Kidney (tissue), 14 donors: ENCODE data around the gene SLC23A1. TPM values are rescaled to one million over a fixed set of nuclear protein-coding genes. Genes with fewer than 3 reads are reported as not detected.

Source experiments
- DNase-seq, 5 donors: peaks; one replicate each; pipeline ENCODE4 v3.0.0-alpha.2; 2013 to 2020
- FAIRE-seq: peaks from 2 replicates; lab custom pipeline; 2012; peaks lifted over from hg19 to GRCh38; lab: Jason Lieb, UNC
- H3K27ac ChIP-seq, 2 donors: one replicate each; pipeline ENCODE4 v1.7.0; 2013; ENCODE audit warnings: low read depth in 2 of 2, low read length in 2 of 2, inconsistent platforms in 1 of 2
- H3K27me3 ChIP-seq: one replicate; pipeline ENCODE4 v1.7.1; 2013; ENCODE audit warnings: low read length, inconsistent platforms; ENCODE audit not compliant: control insufficient read depth, insufficient read depth
- H3K36me3 ChIP-seq, 3 donors: one replicate each; pipeline versions ENCODE4 v1.7.0 to v1.7.1; 2013; ENCODE audit warnings: low read length in 3 of 3, control low read depth in 1 of 3, inconsistent platforms in 1 of 3; ENCODE audit not compliant: insufficient read depth in 3 of 3, control insufficient read depth in 2 of 3
- H3K4me1 ChIP-seq, 3 donors: one replicate each; pipeline versions ENCODE4 v1.7.0 to v1.7.1; 2013; ENCODE audit warnings: low read length in 3 of 3, inconsistent platforms in 1 of 3, low read depth in 1 of 3; ENCODE audit not compliant: control insufficient read depth in 2 of 3, insufficient read depth in 2 of 3
- H3K4me3 ChIP-seq, 3 donors: one replicate each; pipeline versions ENCODE4 v1.7.0 to v1.8.1; 2013; ENCODE audit warnings: low read length in 3 of 3, control low read depth in 1 of 3, inconsistent platforms in 1 of 3
- H3K9ac ChIP-seq, 3 donors: one replicate each; pipeline versions ENCODE4 v1.7.0 to v1.7.1; 2013; ENCODE audit warnings: low read length in 3 of 3, control low read depth in 1 of 3, inconsistent platforms in 1 of 3
- H3K9me3 ChIP-seq, 3 donors: one replicate each; pipeline versions ENCODE4 v1.7.0 to v1.7.1; 2013; ENCODE audit warnings: low read length in 3 of 3, control low read depth in 1 of 3, inconsistent platforms in 1 of 3; ENCODE audit not compliant: control insufficient read depth in 2 of 3, insufficient read depth in 1 of 3
- intact Hi-C: fragments of 100-400 bp; cut with DNase I; formaldehyde crosslinking; loops from one replicate; pipeline ENCODE4 v1.11.1; 2022
- polyA plus RNA-seq: library from polyadenylated mRNA; stranded (reverse); fragments of 350-450 nt; fragmentation: Illumina TruSeq; extraction: RNeasy Lipid Tissue Mini Kit (QIAGEN cat#74804); gene quantifications from one replicate; pipeline ENCODE4 v1.2.3, GENCODE V29; 2014; ENCODE audit warnings: low read depth, low replicate concordance; ENCODE audit not compliant: insufficient read depth
- total RNA-seq: library from RNA; stranded (reverse); fragmentation: NEBNext Ultra II Directional; extraction: Animal tissue kit (Norgen Biotek cat#: 25700); gene quantifications from one replicate; pipeline ENCODE4 v1.2.1, GENCODE V29; 2021
- TF ChIP-seq, protein P1 (sequence below): IDR thresholded peaks from 3 replicates; pipeline ENCODE4 v1.5.1; 2012; ENCODE audit warnings: mild to moderate bottlenecking, moderate library complexity, borderline replicate concordance; ENCODE audit not compliant: insufficient read depth; ENCODE audit errors: extremely low read depth
- donor health status: control.
- donor health status: control.
- donor health status: control.
- donor health status: control.
- donor health status: control.
- donor health status: DM: yes; HTN: yes; CAD: no.
- donor health status: Normal renal cell carcinoma (clear cell type).

The SLC23A1 gene
- total and polyA plus RNA-seq, 2 donors from 2014 or later, result 3.5 to 31.9 TPM

DNA sequence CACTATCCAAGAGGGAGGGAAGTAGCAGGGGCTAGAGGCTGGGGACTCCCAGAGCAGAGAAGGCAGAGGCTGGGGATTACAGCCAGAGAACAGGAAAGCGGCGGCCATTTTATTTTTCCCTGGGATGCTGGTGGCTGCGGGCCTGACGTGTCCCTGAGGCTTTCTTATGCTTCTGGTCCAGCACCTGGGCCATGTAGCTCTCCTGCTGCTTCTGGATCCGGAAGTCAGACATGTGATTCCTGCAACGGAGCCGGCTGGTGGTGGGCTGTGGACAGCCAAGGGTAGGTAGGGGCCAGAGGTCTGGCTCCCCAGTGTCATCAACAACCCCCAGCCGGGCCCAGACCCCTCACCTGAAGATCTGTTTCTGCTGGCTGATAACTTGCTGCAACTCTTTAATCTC lies 13.6 kb upstream of the SLC23A1 start:
- intact Hi-C loops, result no loop called here
- DNase-seq, result peak in 1 of 5 donors; percentile 54
- Histone ChIP-seq H3K9me3 (no peaks in the 10 kb centered on the region), H3K4me3 (no peak overlapping the region), H3K27ac (no peak overlapping the region), H3K4me1 (peaks cover 0 to 14% (median 3%) of the 10 kb centered on the region in 3 donors), H3K36me3 (no peaks in the 10 kb centered on the region), H3K9ac (no peak overlapping the region), H3K27me3 (peaks cover 8% of the 10 kb centered on the region)
- FAIRE-seq, result no peak
- TF ChIP-seq, protein P1, sequence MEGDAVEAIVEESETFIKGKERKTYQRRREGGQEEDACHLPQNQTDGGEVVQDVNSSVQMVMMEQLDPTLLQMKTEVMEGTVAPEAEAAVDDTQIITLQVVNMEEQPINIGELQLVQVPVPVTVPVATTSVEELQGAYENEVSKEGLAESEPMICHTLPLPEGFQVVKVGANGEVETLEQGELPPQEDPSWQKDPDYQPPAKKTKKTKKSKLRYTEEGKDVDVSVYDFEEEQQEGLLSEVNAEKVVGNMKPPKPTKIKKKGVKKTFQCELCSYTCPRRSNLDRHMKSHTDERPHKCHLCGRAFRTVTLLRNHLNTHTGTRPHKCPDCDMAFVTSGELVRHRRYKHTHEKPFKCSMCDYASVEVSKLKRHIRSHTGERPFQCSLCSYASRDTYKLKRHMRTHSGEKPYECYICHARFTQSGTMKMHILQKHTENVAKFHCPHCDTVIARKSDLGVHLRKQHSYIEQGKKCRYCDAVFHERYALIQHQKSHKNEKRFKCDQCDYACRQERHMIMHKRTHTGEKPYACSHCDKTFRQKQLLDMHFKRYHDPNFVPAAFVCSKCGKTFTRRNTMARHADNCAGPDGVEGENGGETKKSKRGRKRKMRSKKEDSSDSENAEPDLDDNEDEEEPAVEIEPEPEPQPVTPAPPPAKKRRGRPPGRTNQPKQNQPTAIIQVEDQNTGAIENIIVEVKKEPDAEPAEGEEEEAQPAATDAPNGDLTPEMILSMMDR, result no peak

DNA sequence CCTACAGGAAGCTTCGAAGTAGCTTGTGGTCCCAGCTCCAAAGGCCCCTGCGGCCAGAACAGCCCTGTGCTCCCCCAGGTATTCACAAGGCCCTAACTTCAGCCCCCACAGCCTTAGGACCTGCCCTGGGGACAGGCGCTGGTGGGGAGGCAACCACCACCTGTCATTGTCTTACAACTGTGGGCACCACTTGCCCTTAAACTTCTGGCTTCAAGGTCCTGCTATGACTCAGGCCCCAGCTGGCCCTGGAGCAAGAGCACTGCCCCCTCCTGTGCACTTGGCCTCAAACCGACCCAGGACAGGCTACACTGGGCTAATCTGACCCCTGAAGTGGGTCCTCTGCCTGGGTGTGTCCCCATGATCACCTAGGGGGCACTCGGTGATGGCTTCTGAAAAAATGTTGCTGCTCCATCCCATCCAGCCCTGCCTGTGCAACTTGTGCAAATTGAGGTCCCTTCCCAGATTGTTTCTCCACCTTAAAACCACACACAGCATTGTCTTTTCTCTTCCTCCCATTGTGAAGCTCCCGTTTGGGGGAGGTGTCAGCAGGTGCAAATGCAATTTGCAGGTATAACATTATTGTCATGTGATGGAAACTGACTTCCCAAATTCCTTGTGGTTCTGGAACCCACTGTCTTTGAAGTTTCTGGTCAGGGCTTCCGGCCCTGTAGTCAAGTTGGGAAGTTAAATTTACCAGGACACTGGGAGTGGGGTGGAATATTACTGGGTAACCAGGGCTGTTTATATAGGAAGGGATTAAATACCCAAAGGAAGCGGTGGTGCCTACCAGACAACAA lies 12.9 kb upstream of the SLC23A1 start:
- DNase-seq (no peak), FAIRE-seq (no peak)
- H3K27me3 ChIP-seq, result peaks cover 8% of the 10 kb centered on the region
- peaks cover 0 to 14% (median 3%) of the 10 kb centered on the region in 3 donors for H3K4me1 ChIP-seq
- TF ChIP-seq, protein P1, result no peak
- no peak overlapping the region for H3K27ac ChIP-seq
- H3K9me3 ChIP-seq, result no peaks in the 10 kb centered on the region
- no peak overlapping the region for H3K9ac ChIP-seq
- intact Hi-C loops, result no loop called here
- H3K36me3 ChIP-seq, result no peaks in the 10 kb centered on the region
- no peak overlapping the region for H3K4me3 ChIP-seq

DNA sequence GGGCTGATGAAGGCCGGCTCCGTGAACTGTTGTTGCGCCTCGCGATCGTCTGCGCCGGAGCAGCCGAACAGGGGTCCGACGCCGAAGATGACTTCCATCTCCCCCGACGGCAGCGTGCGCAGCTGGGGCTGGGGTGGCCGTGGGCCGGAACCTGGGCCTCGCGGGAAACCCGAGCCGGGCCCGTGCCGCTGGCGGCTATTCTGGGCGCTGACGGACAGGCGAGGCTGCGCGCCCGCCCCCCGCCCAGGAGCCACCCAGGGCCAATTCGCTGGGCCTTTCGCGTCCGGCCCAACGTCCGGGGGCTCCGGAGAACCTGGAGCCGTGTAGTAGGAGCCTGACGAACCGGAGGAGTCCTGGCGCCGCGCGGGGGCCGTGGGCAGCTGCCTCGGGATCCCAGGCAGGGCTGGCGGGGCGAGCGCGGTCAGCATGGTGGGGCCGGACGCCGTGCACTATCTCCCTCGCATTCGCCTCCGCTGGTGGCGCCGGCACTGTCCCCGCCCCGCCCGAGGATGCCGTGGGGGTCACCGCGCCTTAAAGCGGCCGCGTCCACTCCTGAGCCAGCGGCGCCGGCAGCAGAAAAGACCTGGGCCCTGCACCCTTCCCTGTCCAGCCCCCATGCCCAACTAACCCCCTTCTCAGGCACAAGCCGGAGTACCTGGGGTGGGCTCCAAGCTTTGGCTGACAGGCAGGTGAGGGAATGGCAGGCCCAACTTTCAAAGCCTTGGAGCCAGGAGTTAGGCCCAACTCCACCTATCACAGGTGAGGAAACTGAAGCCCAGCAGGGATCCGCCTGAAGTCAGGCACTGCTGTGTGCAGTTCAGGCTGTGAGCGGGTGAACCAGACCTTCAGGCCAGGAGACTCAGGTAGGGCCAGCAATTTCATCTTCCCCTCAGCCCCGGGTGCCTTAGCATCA lies 11.8 kb upstream of the SLC23A1 start, which contains the start of gene PROB1:
TSS of gene PROB1 (minus strand) at position 451 of the 913 bp plus-strand sequence. CDS start at position 428, 23 bp downstream.
- H3K27ac ChIP-seq, result peak within 1 kb of the TSS; percentile 28 to 85
- H3K9ac ChIP-seq, result peak within 1 kb of the TSS in 1 of 3 donors; percentile 65
- H3K27me3 ChIP-seq, result peaks cover 8% of the 10 kb centered on the region
- DNase-seq (peak in 3 of 5 donors; percentile 35 to 87 (median 57)), FAIRE-seq (no peak)
- H3K9me3 ChIP-seq, result no peaks in the 10 kb centered on the region
- H3K4me3 ChIP-seq, result peak within 1 kb of the TSS in 2 of 3 donors; percentile 18 to 59
- intact Hi-C loops, result no loop called here
- H3K4me1 ChIP-seq, result peaks cover 0 to 14% (median 3%) of the 10 kb centered on the region in 3 donors
- TF ChIP-seq, protein P1, result no peak
- no peaks in the 10 kb centered on the region for H3K36me3 ChIP-seq
